HG02973 (cell line): ENCODE results near the gene UNC45B.
"Not testable (repeated sequence)": the region's sequence is repeated elsewhere in the genome, so short reads cannot be mapped to it uniquely, and the experiment has no call there.

Experiments used
- ATAC-seq: cut with Tn5 transposase; IDR thresholded peaks from one replicate; pipeline ENCODE4 v1.9.1; 2021; ENCODE audit warnings: moderate library complexity; ENCODE audit not compliant: unreplicated experiment

UNC45B gene

DNA sequence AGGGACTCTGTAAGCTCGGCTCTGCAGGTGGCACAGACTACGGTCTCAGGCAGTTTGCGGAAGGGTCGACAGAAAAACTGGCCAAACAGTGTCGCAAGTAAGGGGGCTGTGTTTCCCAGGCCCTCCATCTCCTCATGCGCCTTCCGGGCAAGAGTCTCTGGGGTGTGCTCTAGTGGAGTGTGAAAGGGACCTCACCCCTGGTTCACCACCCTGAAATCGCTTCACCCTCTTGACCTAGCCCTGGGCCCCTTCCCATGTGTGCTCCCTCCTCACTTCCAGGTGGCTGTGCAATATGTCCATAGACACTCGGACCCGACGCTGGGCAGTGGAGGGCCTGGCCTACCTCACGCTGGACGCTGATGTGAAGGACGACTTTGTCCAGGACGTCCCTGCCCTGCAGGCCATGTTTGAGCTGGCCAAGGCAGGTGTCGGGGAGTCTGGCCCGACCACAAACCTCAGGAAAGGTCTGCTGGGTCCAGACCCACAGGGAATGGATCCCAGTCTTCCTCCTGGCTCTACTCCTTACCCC lies 22.3 kb downstream of the UNC45B start:
- no peak for ATAC-seq

DNA sequence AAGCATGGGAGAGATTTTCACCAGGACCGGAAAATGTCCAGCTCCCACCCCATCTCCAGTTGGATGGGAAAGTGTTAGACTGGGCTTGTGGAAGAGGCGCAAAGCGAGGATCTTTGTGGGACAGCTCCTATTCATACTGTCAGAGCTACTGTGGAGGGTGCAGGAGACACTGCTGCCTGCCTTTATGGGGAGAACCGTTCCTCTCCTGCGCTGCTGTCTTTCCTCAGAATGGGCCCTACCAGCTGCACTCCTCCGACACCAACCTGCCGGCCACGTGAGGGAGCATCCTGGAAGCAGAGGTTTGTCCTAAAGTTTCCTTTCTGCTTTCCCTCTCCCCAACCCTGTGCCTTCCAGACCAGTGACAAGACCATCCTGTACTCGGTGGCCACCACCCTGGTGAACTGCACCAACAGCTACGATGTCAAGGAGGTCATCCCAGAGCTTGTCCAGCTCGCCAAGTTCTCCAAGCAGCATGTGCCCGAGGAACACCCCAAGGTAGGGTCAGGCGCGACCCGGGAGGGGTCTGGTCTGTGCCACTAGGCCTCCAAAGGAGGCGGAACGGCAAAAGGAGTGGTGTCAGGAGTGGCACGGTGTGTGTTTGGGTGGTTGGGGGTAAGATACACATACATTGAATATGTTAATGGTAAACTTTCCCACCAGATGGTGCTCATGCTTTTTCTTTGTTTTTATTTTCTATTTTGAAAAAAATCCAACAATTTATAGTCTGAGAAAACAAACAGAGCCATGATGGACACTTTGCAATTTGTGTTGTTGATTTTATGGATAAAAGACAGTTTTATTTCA lies 23.6 kb downstream of the UNC45B start:
- ATAC-seq = no peak

DNA sequence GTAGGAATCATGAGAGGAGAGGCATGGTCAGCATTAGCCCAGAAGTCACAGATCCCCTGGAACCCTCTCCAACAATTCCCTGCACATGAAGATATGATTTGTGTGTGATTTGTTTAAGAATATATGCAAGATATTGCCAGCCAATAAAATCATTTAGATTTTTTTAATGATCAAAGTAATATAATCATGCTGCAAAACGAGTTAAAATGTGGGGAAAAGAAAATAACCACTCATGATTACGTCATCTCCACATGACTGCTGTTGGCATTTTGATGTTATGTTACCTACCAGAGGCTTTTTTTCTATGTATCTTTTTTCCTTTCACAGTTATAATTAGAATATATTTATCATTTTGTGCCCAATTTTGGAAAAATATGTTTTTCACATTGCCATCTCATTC lies 24.2 kb downstream of the UNC45B start:
- no peak for ATAC-seq

DNA sequence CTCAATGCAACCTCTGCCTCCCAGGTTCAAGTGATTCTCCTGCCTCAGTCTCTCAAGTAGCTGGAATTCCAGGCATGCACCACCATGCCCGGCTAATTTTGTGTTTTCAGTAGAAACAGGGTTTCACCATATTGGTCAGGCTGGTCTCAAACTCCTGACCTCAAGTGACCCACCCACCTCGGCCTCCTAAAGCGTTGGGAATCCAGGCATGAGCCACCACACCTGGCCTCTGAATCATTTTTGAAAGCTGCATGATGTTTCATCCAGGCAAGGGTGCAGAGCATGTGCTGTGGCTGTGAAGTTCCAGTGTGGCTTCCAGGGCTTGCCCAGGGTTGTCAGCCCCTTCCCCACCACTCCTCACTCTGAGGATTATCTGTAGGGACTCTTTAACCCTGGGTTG lies 24.7 kb downstream of the UNC45B start:
- not testable (repeated sequence) for ATAC-seq

DNA sequence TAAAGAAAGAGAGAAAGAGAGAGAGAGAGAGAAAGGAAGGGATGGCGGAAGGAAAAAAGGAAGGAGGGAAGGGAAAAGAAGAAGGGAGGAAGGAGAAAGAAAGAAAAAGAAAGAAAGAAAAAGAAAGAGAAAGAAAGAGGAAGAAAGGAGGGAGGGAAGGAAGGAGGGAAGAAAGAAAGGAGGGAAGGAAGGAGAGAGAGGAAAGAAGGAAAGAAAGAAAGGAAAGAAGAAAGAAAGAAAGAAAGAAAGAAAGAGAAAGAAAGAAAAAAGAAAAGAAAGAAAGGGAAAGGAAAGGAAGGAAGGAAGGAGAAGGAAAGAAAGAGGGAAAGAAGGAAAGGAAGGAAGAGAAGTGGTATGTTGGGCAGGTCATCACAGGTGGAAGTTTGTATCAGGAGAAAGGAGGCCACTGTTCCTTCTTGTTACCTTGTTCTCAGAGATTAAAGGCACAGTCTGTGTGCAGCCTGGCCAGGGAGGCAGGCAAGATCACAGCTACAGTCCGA lies 27.3 kb downstream of the UNC45B start:
- no peak for ATAC-seq

DNA sequence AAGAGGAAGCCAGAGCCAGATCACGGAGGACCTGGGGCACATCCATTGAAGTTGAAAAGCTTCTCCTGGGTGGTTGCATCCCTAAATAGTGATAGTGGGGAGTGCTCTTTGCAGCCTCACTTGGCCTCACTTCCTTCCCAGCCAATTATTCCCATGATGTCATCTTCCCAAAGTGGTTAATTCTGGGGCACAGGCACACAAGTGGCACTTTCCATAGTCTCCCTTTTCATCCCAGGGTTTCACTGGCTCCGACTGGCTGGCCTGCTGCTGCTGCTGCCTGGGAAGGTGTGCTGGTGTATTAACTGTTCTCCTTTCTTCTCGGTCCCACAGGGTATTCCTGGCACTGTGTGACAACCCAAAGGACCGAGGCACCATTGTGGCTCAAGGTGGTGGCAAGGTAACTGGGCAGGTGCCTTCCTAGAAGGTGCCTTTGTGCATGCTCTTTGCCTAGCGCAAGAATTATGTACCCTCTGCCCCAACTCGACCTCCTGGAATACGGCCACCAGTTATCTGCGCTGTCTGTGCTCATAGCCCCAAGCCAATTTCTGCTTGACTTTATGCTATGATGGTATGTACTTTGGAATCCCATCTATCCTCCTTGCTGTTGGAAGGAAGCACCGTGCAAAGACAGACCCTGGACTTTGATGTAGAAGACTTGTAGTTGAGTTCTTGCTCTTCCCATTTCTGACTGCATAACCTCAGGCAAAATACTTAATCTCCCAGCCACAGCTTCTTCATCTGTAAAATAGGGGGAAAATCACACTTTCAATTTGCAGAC lies 28.2 kb downstream of the UNC45B start:
- no peak for ATAC-seq

DNA sequence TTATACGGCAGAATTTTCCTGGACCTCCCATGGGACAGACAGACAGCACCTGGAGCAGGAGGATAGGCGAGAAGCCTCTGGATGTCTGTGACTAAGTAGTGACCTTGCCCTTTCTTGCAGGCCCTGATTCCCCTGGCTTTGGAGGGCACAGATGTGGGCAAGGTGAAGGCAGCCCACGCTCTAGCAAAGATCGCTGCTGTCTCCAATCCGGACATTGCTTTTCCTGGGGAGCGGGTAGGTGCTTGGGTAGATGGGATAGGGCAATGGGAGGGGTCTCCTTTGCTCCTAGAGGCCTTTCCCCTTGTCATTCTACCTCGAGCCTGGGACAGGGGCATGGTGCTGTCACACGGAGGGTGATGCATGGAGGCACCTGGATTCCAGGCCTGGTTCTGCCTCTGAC lies 29.3 kb downstream of the UNC45B start:
- ATAC-seq = no peak

DNA sequence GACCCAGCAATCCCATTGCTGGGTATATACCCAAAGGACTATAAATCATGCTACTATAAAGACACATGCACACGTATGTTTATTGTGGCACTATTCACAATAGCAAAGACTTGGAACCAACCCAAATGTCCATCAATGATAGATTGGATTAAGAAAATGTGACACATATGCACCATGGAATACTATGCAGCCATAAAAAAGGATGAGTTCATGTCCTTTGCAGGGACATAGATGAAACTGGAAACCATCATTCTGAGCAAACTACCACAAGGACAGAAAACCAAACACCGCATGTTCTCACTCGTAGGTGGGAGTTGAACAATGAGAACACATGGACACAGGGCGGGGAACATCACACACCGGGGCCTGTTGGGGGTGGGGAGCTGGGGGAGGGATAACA lies 31.8 kb downstream of the UNC45B start:
- not testable (repeated sequence) for ATAC-seq

DNA sequence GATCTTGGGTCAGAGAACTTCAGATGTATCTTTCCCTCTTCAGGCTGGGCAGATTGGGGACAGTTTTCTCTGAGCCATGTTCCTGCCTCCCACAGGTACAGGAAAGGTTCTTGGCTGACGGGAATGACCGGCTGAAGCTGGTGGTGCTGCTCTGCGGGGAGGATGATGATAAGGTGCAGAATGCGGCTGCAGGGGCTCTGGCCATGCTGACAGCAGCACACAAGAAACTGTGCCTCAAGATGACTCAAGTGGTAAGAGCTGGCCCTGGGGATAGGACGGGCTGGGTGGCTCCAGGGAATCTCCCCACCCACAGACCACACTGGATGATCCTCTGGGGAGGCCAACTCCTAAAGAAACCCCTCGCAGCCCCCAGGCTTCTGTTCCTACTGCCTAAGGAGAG lies 35.7 kb downstream of the UNC45B start:
- ATAC-seq = no peak

DNA sequence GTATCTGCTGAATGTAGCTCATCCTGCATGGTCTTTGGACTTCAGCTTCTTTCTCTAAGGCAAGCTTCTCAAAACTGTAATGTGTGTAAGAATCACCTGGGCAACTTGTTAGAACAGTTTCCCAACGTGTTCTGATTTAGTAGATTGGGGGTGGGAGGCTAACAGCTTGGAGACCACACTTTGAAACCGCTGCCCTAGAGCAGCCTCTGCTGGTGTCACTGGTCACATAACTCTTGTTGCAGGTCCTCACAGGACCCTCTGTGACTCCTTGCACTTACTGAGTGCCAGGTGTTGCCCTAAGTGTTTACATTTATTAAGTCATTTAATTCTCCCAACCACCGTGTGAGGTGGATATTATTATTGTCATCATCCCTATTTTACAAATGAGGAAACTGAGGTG lies 36.7 kb downstream of the UNC45B start:
- no peak for ATAC-seq

DNA sequence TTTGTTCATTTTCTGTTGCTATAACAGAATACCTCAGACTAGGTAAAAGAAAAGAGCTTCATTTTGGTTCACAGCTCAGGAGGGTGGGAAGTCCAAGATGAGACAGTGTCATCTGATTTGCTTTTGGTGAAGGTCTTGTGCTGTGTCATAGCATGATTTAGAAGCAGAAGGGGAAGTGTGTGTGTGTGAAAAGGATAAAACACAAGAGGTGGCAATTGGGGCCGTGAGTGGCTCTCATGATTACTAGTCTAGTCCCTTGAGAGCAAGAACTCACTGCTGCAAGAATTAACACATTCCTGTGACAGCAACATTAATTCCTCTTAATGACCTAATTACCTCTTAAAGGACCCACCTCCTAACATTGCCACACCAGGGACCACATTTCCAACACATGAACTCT lies 38.2 kb downstream of the UNC45B start:
- ATAC-seq = no peak

DNA sequence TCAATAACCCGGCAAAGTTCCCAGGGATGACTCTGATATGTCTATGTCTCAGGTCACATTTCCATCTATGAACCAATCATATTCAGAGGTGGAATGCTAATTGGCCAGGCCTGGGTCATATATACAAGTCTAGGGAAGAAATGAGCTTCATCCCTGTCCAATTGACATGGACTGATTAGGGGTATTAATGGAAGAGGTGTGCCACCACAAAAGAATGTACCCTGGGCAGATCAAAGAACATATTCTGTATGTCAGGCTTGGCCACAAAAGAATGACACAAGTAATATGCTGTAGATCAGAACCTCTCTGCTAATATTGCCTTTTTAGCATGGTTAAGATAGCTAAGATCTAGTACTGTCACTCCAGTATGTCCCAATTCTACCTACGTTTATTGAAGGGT lies 39.9 kb downstream of the UNC45B start:
- ATAC-seq = no peak

DNA sequence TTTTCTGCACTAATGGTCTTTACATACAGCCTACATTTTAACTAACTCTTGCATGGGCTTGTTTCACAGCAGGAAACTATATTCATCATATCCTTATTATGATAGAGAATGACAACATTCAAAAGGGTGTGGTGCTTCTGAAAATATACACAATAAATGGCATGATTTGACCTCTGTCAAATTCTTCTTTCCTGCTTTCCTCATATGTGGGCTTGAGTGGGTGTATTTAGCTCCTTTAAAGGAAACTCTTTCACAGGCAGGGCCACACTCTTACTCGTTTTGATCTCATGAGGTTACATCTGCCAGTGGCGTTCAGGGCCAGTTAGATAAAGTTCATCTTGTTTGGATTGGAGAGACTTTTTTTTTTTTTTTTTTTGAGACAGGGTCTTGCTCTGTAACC lies 40.5 kb downstream of the UNC45B start:
- ATAC-seq = no peak

DNA sequence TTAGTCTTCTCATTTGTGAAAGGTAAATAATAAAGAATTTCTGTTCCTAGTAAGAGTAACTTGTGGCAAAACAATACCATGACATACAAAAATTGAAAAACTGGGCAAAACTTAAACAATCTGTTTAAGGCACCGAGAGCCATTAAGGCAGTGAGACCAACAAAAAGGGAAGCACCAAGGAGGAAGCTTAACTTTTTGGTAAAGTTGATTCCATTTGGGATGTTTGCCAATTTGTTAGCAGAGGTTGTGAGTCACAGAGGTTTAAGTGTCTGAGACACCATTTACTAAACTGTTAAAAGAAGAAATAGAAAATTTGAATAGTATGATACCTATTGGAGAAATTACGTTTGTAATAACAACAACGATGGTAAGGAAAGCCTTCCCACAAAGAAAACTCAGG lies 41.7 kb downstream of the UNC45B start:
- no peak for ATAC-seq

DNA sequence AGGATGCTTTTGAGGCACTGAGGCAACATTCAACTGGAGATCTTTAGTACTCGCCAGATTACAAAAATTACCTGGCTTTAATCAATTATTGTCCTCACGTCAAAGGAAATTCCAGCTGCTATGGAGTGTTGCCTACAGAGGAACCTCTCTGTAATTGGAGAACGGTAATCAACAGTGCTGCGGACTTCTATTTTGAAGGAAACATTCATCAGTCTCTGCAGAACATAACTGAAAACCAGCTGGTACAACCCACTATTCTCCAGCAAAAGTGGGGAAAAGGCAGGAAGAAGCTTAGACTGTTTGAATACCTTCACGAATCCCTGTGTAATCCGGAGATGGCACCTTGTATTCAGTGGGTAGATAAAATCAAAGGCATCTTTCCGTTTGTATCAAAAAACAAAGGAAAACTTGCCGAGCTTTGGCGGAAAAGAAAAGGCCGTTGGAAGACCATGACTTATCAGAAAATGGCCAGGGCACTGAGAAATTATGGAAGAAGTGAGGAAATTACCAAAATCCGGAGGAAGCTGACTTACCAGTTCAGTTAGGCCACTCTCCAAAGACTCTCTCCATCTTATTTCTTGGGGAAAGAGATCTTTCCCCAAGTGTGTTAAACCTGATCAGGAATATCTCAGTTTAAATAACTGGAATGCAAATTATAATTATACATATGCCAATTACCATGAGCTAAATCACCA lies 43.5 kb downstream of the UNC45B start:
- no peak for ATAC-seq

DNA sequence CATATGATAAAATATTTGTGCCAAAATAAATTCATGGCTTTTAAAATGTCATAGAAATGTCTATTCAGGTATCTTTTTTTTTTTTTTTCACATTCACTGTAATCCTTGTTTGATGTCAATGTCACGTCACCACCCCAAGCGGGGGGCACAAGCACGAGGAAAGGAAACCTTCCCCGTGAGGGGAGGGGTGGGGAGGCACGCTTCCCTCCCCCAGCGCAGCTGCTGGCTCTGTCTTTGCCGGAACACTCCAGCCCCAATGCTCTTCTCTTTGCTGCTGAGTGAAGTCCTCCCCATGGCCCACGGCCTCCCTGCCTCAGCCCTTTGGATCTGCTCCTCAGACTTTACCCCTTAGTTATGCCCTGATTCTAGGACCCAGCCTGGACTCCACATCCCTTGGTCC lies 45.1 kb downstream of the UNC45B start:
- ATAC-seq = no peak

DNA sequence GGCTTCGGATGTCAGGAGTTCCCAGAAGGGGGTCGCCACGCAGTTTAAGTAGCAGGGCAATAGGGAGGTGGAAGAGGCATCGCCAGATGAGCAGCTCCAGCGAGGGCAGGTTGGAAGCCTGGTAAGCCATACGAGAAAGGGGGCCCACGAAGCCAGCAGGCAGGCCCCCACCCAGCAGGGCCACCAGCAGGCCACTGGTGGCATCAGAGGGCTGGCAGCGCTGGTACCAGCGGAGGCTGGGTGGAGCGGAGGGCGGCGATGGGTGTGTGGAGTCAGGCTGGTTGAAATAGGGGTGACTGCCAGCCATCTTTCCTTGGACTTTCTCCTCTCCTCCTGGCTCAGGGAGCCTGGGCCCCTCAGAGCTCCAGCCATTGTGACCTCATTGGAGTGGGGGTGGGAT lies 46.4 kb downstream of the UNC45B start, which contains the start of gene SLC35G3:
SLC35G3 (minus strand) TSS at position 393 of the 400 bp plus-strand sequence; CDS start at position 307, 86 bp downstream.
- ATAC-seq = not testable (repeated sequence)

DNA sequence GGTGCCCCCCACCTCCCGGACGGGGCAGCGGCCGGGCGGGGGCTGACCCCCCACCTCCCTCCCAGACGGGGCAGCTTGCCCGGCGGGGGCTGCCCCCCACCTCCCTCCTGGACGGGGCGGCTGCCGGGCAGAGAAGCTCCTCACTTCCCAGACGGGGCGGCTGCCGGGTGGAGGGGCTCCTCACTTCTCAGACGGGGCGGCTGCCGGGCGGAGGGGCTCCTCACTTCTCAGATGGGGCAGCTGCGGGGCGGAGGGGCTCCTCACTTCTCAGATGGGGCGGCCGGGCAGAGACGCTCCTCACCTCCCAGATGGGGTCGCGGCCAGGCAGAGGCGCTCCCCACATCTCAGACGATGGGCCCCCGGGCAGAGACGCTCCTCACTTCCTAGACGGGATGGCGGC lies 47.4 kb downstream of the UNC45B start:
- ATAC-seq = not testable (repeated sequence)

DNA sequence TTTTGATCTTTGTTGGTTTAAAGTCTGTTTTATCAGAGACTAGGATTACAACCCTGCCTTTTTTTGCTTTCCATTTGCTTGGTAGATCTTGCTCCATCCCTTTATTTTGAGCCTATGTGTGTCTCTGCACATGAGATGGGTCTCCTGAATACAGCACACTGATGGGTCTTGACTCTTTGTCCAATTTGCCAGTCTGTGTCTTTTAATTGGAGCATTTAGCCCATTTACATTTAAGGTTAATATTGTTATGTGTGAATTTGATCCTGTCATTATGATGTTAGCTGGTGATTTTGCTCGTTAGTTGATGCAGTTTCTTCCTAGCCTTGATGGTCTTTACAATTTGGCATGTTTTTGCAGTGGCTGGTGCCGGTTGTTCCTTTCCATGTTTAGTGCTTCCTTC lies 55.0 kb downstream of the UNC45B start:
- ATAC-seq = not testable (repeated sequence)

DNA sequence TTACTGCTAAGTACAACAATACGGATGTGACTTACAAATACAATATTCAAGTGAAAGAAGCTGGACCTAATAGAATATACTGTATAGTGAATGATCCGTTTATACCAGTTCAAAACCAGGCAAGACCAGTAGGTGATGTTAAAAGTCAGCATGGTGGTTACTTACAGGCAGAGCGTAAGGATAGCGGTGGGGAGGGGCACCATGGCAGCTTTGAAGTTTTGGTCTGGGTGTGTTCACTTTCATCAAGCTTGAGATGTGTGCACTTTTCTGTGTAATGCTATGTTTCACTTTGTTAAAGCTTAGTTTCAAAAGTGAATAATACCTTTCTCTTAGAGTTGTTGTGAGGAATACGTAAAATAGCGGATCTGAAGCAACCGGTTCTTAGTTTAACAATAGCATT lies 63.1 kb downstream of the UNC45B start:
- no peak for ATAC-seq

DNA sequence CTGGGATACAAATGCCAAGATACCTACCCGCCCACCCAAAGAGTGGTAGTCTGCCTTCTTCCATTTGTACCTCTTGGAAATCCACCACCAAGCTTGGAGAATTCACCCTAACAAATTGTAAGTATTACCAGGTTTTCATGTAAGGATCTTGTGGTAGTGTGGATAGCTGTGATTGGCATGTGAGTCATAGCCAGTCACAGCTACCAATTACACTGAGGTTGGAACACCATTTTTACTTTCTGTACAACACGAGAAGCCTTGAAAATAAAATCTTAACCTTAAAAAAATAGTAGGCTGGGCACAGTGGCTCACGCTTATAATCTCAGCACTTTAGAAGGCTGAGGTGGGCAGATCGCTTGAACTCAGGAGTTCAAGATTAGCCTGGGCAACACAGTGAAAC lies 65.1 kb downstream of the UNC45B start:
- no peak for ATAC-seq
